ENCODE measurements around the gene CLINT1. TPM values are rescaled to one million over a fixed set of nuclear protein-coding genes. Genes with fewer than 3 reads are reported as not detected.

Gene CLINT1
- total and polyA plus RNA-seq, 4 donors = 31.7 to 60.9 (median 44.5) TPM

- peaks cover 2 to 3% of the 10 kb centered on the region in 2 donors for H3K36me3 ChIP-seq (ENCODE audit: control insufficient read depth in 1 of 2, insufficient read depth in 2 of 2, low read length in 1 of 2)
- H3K27ac ChIP-seq (ENCODE audit: low read depth in 1 of 2, low read length in 2 of 2) = no peak overlapping the region
- intact Hi-C loops (cut with DNase I) = no loop called here
- H3K4me3 ChIP-seq (ENCODE audit: low read length in 2 of 2) = no peak overlapping the region
- no peak for DNase-seq
- no peaks in the 10 kb centered on the region for H3K27me3 ChIP-seq (ENCODE audit: control insufficient read depth in 1 of 2, insufficient read depth in 2 of 2, low read length in 1 of 2)
- no peaks in the 10 kb centered on the region for H3K4me1 ChIP-seq (ENCODE audit: control insufficient read depth in 1 of 2, insufficient read depth in 2 of 2, low read length in 2 of 2)
- WGBS, 2 donors = 69 to 74% methylated on average over 4 of the region's 4 CpGs
- ATAC-seq (ENCODE audit: low FRiP score) = no peak
- H3K9me3 ChIP-seq (ENCODE audit: control insufficient read depth, low read length) = no peaks in the 10 kb centered on the region
Observed at GRCh38 chr5:157793301-157793700, 65.6 kb downstream of the CLINT1 start.

- 85 to 88% methylated on average over 3 of the region's 3 CpGs for WGBS, 2 donors
- Histone ChIP-seq H3K4me1 (ENCODE audit: control insufficient read depth in 1 of 2, insufficient read depth in 2 of 2, low read length in 2 of 2) (no peaks in the 10 kb centered on the region), H3K36me3 (ENCODE audit: control insufficient read depth in 1 of 2, insufficient read depth in 2 of 2, low read length in 1 of 2) (peaks cover 3% of the 10 kb centered on the region in 2 donors), H3K27me3 (ENCODE audit: control insufficient read depth in 1 of 2, insufficient read depth in 2 of 2, low read length in 1 of 2) (no peaks in the 10 kb centered on the region), H3K9me3 (ENCODE audit: control insufficient read depth, low read length) (no peaks in the 10 kb centered on the region), H3K27ac (ENCODE audit: low read depth in 1 of 2, low read length in 2 of 2) (no peak overlapping the region), H3K4me3 (ENCODE audit: low read length in 2 of 2) (no peak overlapping the region)
- ATAC-seq (ENCODE audit: low FRiP score) = no peak
- intact Hi-C loops (cut with DNase I) = no loop called here
- DNase-seq = no peak
Observed at GRCh38 chr5:157785801-157786200, 73.1 kb downstream of the CLINT1 start.

GRCh38 chr5:157779221-157779620 is 79.7 kb downstream of the CLINT1 start:
- Histone ChIP-seq H3K4me3 (ENCODE audit: low read length in 2 of 2) (no peak overlapping the region), H3K9me3 (ENCODE audit: control insufficient read depth, low read length) (no peaks in the 10 kb centered on the region), H3K27me3 (ENCODE audit: control insufficient read depth in 1 of 2, insufficient read depth in 2 of 2, low read length in 1 of 2) (no peaks in the 10 kb centered on the region), H3K36me3 (ENCODE audit: control insufficient read depth in 1 of 2, insufficient read depth in 2 of 2, low read length in 1 of 2) (no peaks in the 10 kb centered on the region), H3K27ac (ENCODE audit: low read depth in 1 of 2, low read length in 2 of 2) (no peak overlapping the region), H3K4me1 (ENCODE audit: control insufficient read depth in 1 of 2, insufficient read depth in 2 of 2, low read length in 2 of 2) (no peaks in the 10 kb centered on the region)
- ATAC-seq (ENCODE audit: low FRiP score) = no peak
- 89% methylated on average over 6 of the region's 6 CpGs for WGBS, 2 donors
- intact Hi-C loops (cut with DNase I) = no loop called here
- DNase-seq = no peak

- intact Hi-C loops (cut with DNase I) = no loop called here
- ATAC-seq (ENCODE audit: low FRiP score) (no peak), DNase-seq (no peak)
- Histone ChIP-seq H3K4me1 (ENCODE audit: control insufficient read depth in 1 of 2, insufficient read depth in 2 of 2, low read length in 2 of 2) (no peaks in the 10 kb centered on the region), H3K27me3 (ENCODE audit: control insufficient read depth in 1 of 2, insufficient read depth in 2 of 2, low read length in 1 of 2) (no peaks in the 10 kb centered on the region), H3K9me3 (ENCODE audit: control insufficient read depth, low read length) (no peaks in the 10 kb centered on the region), H3K4me3 (ENCODE audit: low read length in 2 of 2) (no peak overlapping the region), H3K36me3 (ENCODE audit: control insufficient read depth in 1 of 2, insufficient read depth in 2 of 2, low read length in 1 of 2) (no peaks in the 10 kb centered on the region), H3K27ac (ENCODE audit: low read depth in 1 of 2, low read length in 2 of 2) (no peak overlapping the region)
- WGBS, 2 donors = 78 to 80% methylated on average over 8 of the region's 8 CpGs
Observed at GRCh38 chr5:157778121-157778805, 80.7 kb downstream of the CLINT1 start.

GRCh38 chr5:157772127-157772526 is 86.8 kb downstream of the CLINT1 start:
- ATAC-seq (ENCODE audit: low FRiP score) = no peak
- Histone ChIP-seq H3K27me3 (ENCODE audit: control insufficient read depth in 1 of 2, insufficient read depth in 2 of 2, low read length in 1 of 2) (no peaks in the 10 kb centered on the region), H3K36me3 (ENCODE audit: control insufficient read depth in 1 of 2, insufficient read depth in 2 of 2, low read length in 1 of 2) (no peaks in the 10 kb centered on the region), H3K4me3 (ENCODE audit: low read length in 2 of 2) (no peak overlapping the region), H3K9me3 (ENCODE audit: control insufficient read depth, low read length) (peaks cover 4% of the 10 kb centered on the region), H3K4me1 (ENCODE audit: control insufficient read depth in 1 of 2, insufficient read depth in 2 of 2, low read length in 2 of 2) (no peaks in the 10 kb centered on the region), H3K27ac (ENCODE audit: low read depth in 1 of 2, low read length in 2 of 2) (no peak overlapping the region)
- WGBS, 2 donors = 83 to 87% methylated on average over 10 of the region's 10 CpGs
- no peak for DNase-seq
- intact Hi-C loops (cut with DNase I) = no loop called here

GRCh38 chr5:157770665-157771064 is 88.3 kb downstream of the CLINT1 start:
- DNase-seq (no peak), ATAC-seq (ENCODE audit: low FRiP score) (no peak)
- intact Hi-C loops (cut with DNase I) = no loop called here
- Histone ChIP-seq H3K9me3 (ENCODE audit: control insufficient read depth, low read length) (peaks cover 4% of the 10 kb centered on the region), H3K4me1 (ENCODE audit: control insufficient read depth in 1 of 2, insufficient read depth in 2 of 2, low read length in 2 of 2) (no peaks in the 10 kb centered on the region), H3K4me3 (ENCODE audit: low read length in 2 of 2) (no peak overlapping the region), H3K36me3 (ENCODE audit: control insufficient read depth in 1 of 2, insufficient read depth in 2 of 2, low read length in 1 of 2) (no peaks in the 10 kb centered on the region), H3K27ac (ENCODE audit: low read depth in 1 of 2, low read length in 2 of 2) (no peak overlapping the region), H3K27me3 (ENCODE audit: control insufficient read depth in 1 of 2, insufficient read depth in 2 of 2, low read length in 1 of 2) (no peaks in the 10 kb centered on the region)
- 92 to 94% methylated on average over 4 of the region's 4 CpGs for WGBS, 2 donors

- H3K4me1 ChIP-seq (ENCODE audit: control insufficient read depth in 1 of 2, insufficient read depth in 2 of 2, low read length in 2 of 2) = no peaks in the 10 kb centered on the region
- WGBS, 2 donors = 80 to 84% methylated on average over 3 of the region's 3 CpGs
- H3K27me3 ChIP-seq (ENCODE audit: control insufficient read depth in 1 of 2, insufficient read depth in 2 of 2, low read length in 1 of 2) = no peaks in the 10 kb centered on the region
- no peaks in the 10 kb centered on the region for H3K36me3 ChIP-seq (ENCODE audit: control insufficient read depth in 1 of 2, insufficient read depth in 2 of 2, low read length in 1 of 2)
- ATAC-seq (ENCODE audit: low FRiP score) (no peak), DNase-seq (no peak)
- no peak overlapping the region for H3K27ac ChIP-seq (ENCODE audit: low read depth in 1 of 2, low read length in 2 of 2)
- H3K9me3 ChIP-seq (ENCODE audit: control insufficient read depth, low read length) = peaks cover 4% of the 10 kb centered on the region
- intact Hi-C loops (cut with DNase I) = loop anchor here in 1 of 2 donors (10.0 kb wide), 1 partner anchor 1367 kb away; no protein-coding TSS in a partner anchor
- no peak overlapping the region for H3K4me3 ChIP-seq (ENCODE audit: low read length in 2 of 2)
Observed at GRCh38 chr5:157767689-157768088, 91.3 kb downstream of the CLINT1 start.

- ATAC-seq (ENCODE audit: low FRiP score) (no peak), DNase-seq (no peak)
- H3K36me3 ChIP-seq (ENCODE audit: control insufficient read depth in 1 of 2, insufficient read depth in 2 of 2, low read length in 1 of 2) = no peaks in the 10 kb centered on the region
- H3K4me1 ChIP-seq (ENCODE audit: control insufficient read depth in 1 of 2, insufficient read depth in 2 of 2, low read length in 2 of 2) = no peaks in the 10 kb centered on the region
- H3K9me3 ChIP-seq (ENCODE audit: control insufficient read depth, low read length) = peaks cover 4% of the 10 kb centered on the region
- intact Hi-C loops (cut with DNase I) = loop anchor here in 1 of 2 donors (10.0 kb wide), 1 partner anchor 1368 kb away; no protein-coding TSS in a partner anchor
- no peaks in the 10 kb centered on the region for H3K27me3 ChIP-seq (ENCODE audit: control insufficient read depth in 1 of 2, insufficient read depth in 2 of 2, low read length in 1 of 2)
- H3K4me3 ChIP-seq (ENCODE audit: low read length in 2 of 2) = no peak overlapping the region
- no peak overlapping the region for H3K27ac ChIP-seq (ENCODE audit: low read depth in 1 of 2, low read length in 2 of 2)
- 57 to 65% methylated on average over 1 of the region's 1 CpG for WGBS, 2 donors
Observed at GRCh38 chr5:157766902-157767301, 92.0 kb downstream of the CLINT1 start.

GRCh38 chr5:157766442-157766841 is 92.5 kb downstream of the CLINT1 start:
- Histone ChIP-seq H3K4me3 (ENCODE audit: low read length in 2 of 2) (no peak overlapping the region), H3K36me3 (ENCODE audit: control insufficient read depth in 1 of 2, insufficient read depth in 2 of 2, low read length in 1 of 2) (no peaks in the 10 kb centered on the region), H3K9me3 (ENCODE audit: control insufficient read depth, low read length) (peaks cover 4% of the 10 kb centered on the region), H3K4me1 (ENCODE audit: control insufficient read depth in 1 of 2, insufficient read depth in 2 of 2, low read length in 2 of 2) (no peaks in the 10 kb centered on the region), H3K27me3 (ENCODE audit: control insufficient read depth in 1 of 2, insufficient read depth in 2 of 2, low read length in 1 of 2) (no peaks in the 10 kb centered on the region), H3K27ac (ENCODE audit: low read depth in 1 of 2, low read length in 2 of 2) (no peak overlapping the region)
- intact Hi-C loops (cut with DNase I) = loop anchor here in 1 of 2 donors (10.0 kb wide), 1 partner anchor 1368 kb away; no protein-coding TSS in a partner anchor
- no peak for ATAC-seq (ENCODE audit: low FRiP score)
- 95 to 98% methylated on average over 7 of the region's 7 CpGs for WGBS, 2 donors
- DNase-seq = no peak

Measured in aorta (tissue), 5 donors.